Activated CD4-positive, alpha-beta T cell treated with anti-CD3 and anti-CD28 coated beads, Interleukin-2, amount 50 U/mL, for 16 hours (primary cell): ENCODE results near the gene METTL16.
"Not testable (repeated sequence)": the region's sequence is repeated elsewhere in the genome, so short reads cannot be mapped to it uniquely, and the experiment has no call there.

Source experiments
- DNase-seq: peaks from one replicate; pipeline ENCODE4 v3.0.0-alpha.2; 2020

The METTL16 gene

DNA sequence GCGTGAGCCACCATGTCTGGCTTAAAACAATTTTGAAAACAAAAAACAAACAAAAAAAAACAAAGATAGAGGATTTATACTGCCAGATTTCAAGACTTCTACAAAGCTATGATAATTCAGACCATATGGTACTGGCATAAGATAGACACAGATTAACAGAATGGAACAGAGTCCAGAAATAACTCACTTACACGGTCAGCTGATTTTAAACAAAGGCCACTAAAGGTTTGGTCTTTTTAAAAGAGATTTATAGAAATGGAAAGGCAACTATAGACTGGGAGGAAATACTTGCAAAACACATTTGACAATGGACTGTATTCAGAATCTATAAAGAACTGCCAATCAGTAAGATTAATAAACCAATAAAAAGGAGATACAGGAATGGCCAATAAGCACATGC, 62.2 kb downstream of the METTL16 start:
- DNase-seq: no peak

DNA sequence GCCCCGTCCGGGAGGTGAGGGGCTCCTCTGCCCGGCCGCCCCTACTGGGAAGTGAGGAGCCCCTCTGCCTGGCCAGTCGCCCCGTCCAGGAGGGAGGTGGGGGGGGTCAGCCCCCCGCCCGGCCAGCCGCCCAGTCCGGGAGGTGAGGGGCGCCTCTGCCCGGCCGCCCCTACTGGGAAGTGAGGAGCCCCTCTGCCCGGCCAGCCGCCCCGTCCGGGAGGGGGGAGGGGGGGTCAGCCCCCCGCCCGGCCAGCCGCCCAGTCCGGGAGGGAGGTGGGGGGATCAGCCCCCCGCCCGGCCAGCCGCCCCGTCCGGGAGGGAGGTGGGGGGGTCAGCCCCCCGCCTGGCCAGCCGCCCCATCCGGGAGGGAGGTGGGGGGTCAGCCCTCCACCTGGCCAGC, 64.2 kb downstream of the METTL16 start:
- not testable (repeated sequence) for DNase-seq

DNA sequence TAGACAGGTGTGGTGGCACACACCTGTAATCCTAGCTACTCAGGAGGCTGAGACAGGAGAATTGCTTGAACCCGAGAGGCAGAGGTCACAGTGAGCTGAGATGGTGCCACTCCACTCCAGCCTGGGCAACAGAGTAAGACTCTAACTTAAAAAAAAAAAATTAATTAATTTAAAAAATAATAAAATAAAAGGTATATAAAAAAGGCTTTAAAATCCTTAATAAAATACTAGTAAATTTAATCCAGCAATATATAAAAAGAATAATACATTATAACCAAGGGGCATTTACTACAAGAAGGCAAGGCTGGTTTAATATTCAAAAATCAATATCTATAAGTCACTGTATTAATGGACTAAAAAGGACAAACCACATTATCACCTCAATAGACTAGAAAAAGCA, 66.0 kb downstream of the METTL16 start:
- no peak for DNase-seq

GRCh38 chr17:2444382-2444781, 67.3 kb downstream of the METTL16 start:
- no peak for DNase-seq

GRCh38 chr17:2442166-2442565, 69.5 kb downstream of the METTL16 start:
- no peak for DNase-seq

DNA sequence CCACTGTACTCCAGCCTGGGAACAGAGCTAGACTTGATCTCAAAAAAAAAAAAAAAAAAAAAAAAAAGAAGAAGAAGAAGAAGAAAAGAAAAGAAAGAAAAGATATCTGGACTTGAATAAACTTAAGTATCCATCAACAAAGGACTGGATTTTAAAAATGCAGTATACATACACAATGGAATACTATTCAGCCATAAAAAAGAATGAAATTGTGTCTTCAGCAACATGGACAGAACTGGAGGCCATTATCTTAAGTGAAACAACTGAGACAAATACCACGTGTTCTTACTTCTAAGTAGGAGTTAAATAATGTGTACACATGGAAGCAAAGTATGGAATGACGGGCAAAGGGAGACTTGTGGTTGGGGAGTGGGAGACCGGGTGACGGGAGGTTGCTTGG, 70.8 kb downstream of the METTL16 start:
- DNase-seq: no peak

DNA sequence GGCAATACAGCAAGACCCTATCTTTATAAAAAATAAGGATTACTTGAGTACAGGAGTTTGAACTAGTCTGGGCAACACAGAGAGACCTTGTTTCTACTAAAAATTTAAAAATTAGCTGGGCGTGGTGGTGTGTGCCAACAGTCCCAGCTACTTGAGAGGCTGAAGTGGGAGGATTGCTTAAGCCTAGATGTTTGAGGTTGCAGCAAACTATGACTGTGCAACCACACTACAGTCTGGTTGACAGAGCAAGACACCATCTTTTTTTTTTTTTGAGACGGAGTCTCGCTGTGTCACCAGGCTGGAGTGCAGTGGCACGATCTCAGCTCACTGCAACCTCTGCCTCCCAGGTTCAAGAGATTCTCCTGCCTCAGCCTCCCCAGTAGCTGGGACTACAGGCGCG, 71.7 kb downstream of the METTL16 start:
- not testable (repeated sequence) for DNase-seq

DNA sequence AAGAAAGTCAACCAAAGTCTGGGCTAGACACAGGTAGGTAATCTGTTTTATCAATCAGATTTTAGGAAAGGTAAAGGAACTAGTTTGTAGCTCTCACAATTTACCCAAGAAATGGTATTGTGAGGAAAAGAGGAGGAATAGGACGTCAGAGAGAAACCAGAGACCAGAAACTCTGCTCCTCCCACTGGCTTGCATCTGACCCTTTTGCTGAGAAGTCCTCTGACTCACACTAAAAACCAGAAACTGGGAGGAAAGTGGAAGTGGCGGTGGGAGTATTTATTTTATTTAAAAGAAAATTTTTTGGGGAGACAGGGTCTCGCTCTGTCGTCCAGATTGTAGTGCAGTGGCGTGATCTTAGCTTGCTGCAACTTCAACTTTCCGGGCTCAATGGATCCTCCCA, 72.9 kb downstream of the METTL16 start:
- DNase-seq: no peak

- DNase-seq: no peak
Measured at GRCh38 chr17:2436316-2436905, 75.3 kb downstream of the METTL16 start.

DNA sequence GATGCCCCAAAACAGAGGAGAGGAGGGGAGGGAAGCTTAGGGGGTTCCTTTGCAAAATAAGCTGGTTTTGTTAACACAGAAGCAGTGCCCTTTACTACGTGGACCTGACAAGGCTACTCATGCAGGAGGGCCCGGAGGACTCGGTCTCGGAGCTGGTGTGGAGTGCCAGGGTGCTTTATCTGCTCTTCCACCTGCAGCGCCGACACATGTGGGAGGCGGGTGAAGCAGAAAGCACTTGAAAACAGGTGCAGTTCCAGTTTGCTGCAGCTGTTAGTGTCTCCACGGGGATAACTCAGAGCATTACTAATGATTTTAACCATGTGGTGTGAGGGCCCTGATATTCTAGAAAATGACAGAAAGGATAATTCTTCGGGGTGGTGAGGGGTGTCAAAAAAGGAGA, 75.8 kb downstream of the METTL16 start:
- DNase-seq: no peak

DNA sequence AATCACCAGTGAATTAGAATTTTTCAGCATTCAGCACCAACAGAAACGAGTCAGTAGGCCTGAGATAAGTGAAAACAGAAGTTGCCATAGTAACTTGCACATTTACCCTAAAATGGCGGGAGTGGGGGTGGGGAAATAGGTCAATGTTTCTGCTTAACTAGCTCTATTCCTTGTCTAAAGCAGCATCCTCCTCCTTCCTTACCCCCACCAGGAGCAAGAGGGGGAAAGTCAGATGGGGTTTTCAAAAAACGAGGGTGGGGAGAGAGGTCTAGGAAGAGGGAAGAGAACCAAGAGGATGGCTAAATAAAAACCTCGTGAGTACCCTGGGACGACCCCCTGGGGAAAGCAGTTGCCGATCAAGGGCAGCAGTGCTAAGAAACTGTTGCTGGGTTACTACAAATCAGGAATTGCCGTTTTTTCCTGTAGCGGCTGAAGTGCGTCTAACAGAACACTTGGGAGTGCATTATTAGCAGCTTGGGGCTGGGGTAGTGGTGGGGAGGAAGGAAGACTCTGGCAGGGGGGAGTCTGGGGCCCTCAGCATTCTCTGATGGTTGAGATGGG, 76.4 kb downstream of the METTL16 start:
- no peak for DNase-seq

GRCh38 chr17:2433696-2434095, 78.0 kb downstream of the METTL16 start:
- no peak for DNase-seq

- DNase-seq: no peak
Measured at GRCh38 chr17:2427910-2428309, 83.8 kb downstream of the METTL16 start.

DNA sequence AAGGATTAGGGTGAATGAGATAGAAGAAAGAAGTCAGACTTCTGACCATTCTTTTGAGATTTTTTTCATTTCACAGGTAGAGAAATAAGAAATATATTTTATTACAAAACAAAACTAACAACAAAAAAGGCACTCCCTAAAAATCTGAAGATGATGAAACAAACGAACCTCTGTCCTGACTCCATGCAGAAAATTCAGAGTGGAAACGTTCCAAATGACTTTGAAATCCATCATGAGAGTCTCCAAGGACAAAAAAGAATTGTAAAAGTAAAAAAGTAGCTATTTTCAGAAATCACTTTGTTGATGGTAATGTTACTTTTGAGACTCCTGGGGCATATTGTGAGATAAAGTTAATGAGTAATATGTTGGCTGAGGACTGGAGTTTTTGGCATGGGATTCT, 84.5 kb downstream of the METTL16 start:
- DNase-seq: no peak

DNA sequence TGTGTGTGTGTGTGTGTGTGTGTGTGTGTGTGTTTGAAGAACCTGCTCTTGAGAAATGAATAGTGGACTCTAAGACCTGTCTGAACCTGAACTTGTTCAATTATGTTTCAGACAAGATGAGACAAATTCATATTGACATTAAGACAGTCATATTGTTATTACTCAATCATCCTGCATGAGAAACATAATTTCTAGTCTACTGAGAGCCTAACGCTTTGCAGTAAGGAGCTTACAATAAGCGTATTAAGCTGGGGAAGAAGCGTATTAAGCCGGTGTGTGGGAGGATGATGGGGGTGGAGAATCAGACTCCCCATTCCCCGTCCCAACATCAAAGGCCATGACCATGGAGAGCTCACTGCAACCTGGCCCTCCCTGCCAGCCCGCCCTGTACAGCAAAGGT, 88.4 kb downstream of the METTL16 start:
- no peak for DNase-seq

DNA sequence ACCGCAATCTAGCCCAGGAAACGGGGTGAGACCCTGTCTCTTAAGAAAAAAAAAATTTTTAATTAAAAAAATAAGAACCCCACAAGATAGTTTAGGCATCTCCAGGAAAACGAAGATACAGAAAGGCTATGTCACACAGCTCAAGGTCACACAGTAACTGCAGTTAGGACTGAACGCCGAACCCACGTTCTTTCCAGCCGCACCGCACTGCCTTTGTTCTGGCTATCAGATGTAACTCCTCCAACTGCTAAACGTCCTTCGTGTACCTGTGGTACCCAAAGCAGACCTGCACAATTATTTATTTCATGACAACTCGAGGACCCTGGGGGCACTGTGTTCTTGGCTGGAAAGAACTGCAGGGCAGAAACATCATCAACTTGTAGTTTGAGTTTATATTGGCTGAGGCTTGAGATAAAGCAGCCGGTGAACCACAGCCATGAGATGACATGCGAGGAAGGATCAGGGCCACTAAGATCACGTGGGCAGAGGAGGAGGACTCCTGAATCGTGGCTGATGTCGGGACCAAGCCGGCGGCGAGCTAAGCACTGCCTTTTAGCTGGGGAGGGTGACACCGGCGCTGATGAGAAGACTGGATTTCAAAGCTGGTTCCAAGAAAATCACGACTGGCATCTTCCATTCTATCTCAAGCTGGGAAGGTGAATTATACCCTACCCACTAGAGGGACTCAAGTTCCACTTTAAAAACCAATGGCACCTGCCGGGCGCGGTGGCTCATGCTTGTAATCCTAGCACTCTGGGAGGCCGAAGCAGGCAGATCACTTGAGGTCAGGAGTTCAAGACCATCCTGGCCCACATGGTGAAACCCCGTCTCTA, 90.2 kb downstream of the METTL16 start:
- DNase-seq: no peak

- no peak for DNase-seq
Measured at GRCh38 chr17:2420176-2420575, 91.5 kb downstream of the METTL16 start.

DNA sequence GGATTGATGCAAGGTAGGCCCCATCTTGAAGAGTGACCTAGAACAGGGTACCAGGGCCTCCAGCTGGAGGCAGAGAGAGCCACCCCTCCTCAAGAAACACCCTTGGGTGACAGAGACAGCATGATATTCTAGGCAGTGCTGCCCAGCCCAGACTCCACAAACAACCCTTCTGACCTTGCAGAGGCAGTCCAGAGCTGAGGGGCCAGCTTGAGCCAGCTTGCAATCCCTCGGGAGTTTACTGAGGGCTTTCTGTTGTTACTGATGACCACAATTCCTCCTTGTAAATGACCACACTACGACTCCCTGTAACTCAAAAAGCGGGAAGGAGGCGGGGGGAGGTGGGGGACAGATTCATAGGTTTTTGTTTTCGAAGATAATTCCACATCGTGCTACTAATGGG, 92.2 kb downstream of the METTL16 start:
- DNase-seq: no peak

- DNase-seq: no peak
Measured at GRCh38 chr17:2418572-2418971, 93.1 kb downstream of the METTL16 start.

DNA sequence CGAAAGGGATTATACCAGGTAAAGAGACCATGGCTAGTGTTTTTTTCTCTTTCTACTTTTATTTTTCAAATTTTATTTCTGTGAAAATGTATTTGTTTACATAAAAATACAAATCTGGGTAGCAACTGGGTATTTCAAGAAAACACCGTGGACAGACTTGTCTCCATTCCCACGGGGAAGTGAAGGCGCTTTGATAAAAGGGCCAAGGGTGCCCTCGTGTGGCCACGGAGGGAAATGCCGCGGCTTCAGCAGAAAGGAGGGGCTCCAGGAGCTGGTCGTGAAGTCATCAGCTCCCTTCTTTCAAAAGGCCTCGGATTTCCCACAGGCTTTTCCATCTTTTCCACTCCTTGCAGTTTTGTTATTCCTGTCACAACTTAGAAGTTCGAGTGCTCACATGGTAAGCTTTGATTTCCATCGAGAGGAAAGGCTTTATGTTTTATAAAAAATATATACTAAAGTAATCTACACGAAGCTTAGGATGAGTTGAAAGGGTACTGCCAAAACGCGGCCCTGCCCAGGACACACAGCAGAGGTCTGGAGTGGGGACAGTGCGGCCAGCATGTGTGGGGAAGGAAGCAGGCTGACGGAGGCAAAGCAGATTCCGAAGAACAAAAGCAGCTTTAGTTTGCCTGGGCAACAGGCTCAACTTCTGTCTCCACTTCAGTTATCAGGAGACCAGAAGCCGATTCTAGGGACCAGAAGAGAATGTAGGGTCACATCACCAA, 95.5 kb downstream of the METTL16 start:
- peak; percentile 85 for DNase-seq

DNA sequence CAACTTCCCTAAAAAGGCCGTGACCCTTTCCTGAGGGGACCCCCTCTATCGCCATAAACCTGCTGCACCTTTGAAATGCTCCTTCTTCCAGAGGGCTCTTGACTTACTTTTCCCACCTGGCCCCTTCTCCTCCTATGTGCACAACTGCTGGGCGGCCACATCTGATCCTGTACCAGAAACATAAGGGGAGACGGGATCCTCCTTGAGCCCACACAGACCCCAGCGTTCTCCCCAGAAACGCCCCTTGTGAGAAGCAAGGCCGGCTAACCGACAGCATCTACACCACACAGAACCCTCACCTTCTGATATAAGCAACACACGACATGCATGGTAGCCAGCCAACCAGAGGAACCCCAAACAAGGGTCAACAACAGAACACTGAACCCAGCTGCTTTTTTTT, 96.6 kb downstream of the METTL16 start:
- no peak for DNase-seq

- DNase-seq: no peak
Measured at GRCh38 chr17:2414446-2415064, 97.1 kb downstream of the METTL16 start.

DNA sequence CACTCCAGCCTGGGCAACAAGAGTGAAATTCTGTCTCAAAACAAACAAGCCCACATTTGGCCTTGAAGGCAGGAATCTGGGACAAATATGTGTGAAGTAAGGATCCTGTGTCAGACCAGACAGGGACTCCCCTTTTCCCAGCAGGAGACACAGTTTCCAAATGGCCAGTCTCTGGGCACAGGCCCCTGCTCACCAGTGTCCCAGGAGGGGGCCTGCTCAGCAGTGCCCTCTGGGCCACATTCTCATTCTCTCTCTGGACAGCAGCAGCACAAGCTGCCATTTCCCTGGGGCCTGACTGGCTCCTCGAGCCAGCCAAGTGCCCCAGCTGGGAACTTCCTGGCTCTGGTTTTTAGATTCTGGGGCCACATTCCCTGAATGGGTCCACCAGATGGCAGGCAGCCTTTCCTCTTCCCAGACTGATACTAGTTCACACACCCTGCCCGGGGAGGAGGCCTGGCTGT, 99.1 kb downstream of the METTL16 start:
- DNase-seq: no peak
